Ishikawa (cell line): ENCODE data around the gene PAK6.

Experiments used
- CEBPB ChIP-seq: IDR thresholded peaks from 2 replicates; pipeline ENCODE4 v1.6.1; 2012
- EP300 ChIP-seq: IDR thresholded peaks from 2 replicates; pipeline ENCODE4 v1.6.1; 2012; ENCODE audit warnings: borderline replicate concordance
- RAD21 ChIP-seq: IDR thresholded peaks from 2 replicates; pipeline ENCODE4 v1.6.1; 2012; ENCODE audit warnings: low read depth
- REST ChIP-seq: IDR thresholded peaks from 2 replicates; pipeline ENCODE4 v1.6.1; 2012; ENCODE audit warnings: low read depth, mild to moderate bottlenecking
- TEAD4 ChIP-seq: IDR thresholded peaks from 2 replicates; pipeline ENCODE4 v1.6.1; 2012
- YY1 ChIP-seq: IDR thresholded peaks from 2 replicates; pipeline ENCODE4 v1.6.1; 2012; ENCODE audit warnings: low read depth

GRCh38 chr15:40270246-40270995, 31.6 kb downstream of the PAK6 start:
- TF ChIP-seq RAD21 (no peak), TEAD4 (no peak), CEBPB (no peak), EP300 (no peak), YY1 (no peak), REST (no peak)
